ENCODE results near the gene ANKRD45. TPM values are rescaled to one million over a fixed set of nuclear protein-coding genes. Genes with fewer than 3 reads are reported as not detected.
A peak's percentile ranks its signal among the peaks of the same experiment; 100 is the strongest.
"Not testable (repeated sequence)": the region's sequence is repeated elsewhere in the genome, so short reads cannot be mapped to it uniquely, and the experiment has no call there.

ANKRD45 gene
- total RNA-seq, 1 experiment from 2014 or later: 0.08 TPM

GRCh38 chr1:173642450-173643139 is 27.1 kb downstream of the ANKRD45 start:
- not testable (repeated sequence) for DNase-seq (ENCODE audit: low spot score)

GRCh38 chr1:173639102-173639501 is 30.5 kb downstream of the ANKRD45 start:
- no peak for DNase-seq (ENCODE audit: low spot score)

GRCh38 chr1:173638043-173639021 is 31.3 kb downstream of the ANKRD45 start:
- DNase-seq (ENCODE audit: low spot score): no peak

- not testable (repeated sequence) for DNase-seq (ENCODE audit: low spot score)
These were observed 32.2 kb downstream of the ANKRD45 start for GRCh38 chr1:173637236-173638042.

- DNase-seq (ENCODE audit: low spot score): no peak
These were observed 34.5 kb downstream of the ANKRD45 start, which contains the start of gene TEX50 for GRCh38 chr1:173635116-173635515. Gene TEX50, plus strand, starts transcription at chr1:173635338. Its CDS starts 184 bp downstream, at chr1:173635522.

GRCh38 chr1:173628888-173629287 is 40.8 kb downstream of the ANKRD45 start:
- no peak for DNase-seq (ENCODE audit: low spot score)

GRCh38 chr1:173627269-173627668 is 42.4 kb downstream of the ANKRD45 start:
- no peak for DNase-seq (ENCODE audit: low spot score)

GRCh38 chr1:173616859-173617258 is 52.8 kb downstream of the ANKRD45 start:
- no peak for DNase-seq (ENCODE audit: low spot score)

- DNase-seq (ENCODE audit: low spot score): not testable (repeated sequence)
These were observed 56.6 kb downstream of the ANKRD45 start for GRCh38 chr1:173613086-173613485.

GRCh38 chr1:173608503-173609216 is 61.0 kb downstream of the ANKRD45 start:
- no peak for DNase-seq (ENCODE audit: low spot score)

- no peak for DNase-seq (ENCODE audit: low spot score)
These were observed 66.5 kb downstream of the ANKRD45 start, which contains the start of gene SLC9C2 for GRCh38 chr1:173603056-173603591. Gene SLC9C2, minus strand, starts transcription at chr1:173603072. Its CDS starts 1,296 bp downstream, at chr1:173601776.

GRCh38 chr1:173601588-173601987 is 68.1 kb downstream of the ANKRD45 start:
- DNase-seq (ENCODE audit: low spot score): no peak

GRCh38 chr1:173596097-173596825 is 73.4 kb downstream of the ANKRD45 start:
- DNase-seq (ENCODE audit: low spot score): no peak

- not testable (repeated sequence) for DNase-seq (ENCODE audit: low spot score)
These were observed 78.5 kb downstream of the ANKRD45 start for GRCh38 chr1:173591138-173591537.

- DNase-seq (ENCODE audit: low spot score): peak; percentile 26
These were observed 79.1 kb downstream of the ANKRD45 start for GRCh38 chr1:173590557-173590956.

- no peak for DNase-seq (ENCODE audit: low spot score)
These were observed 88.1 kb downstream of the ANKRD45 start for GRCh38 chr1:173581383-173582079.

- DNase-seq (ENCODE audit: low spot score): no peak
These were observed 89.0 kb downstream of the ANKRD45 start for GRCh38 chr1:173580658-173581057.

- no peak for DNase-seq (ENCODE audit: low spot score)
These were observed 89.6 kb downstream of the ANKRD45 start for GRCh38 chr1:173580071-173580470.

- no peak for DNase-seq (ENCODE audit: low spot score)
These were observed 96.1 kb downstream of the ANKRD45 start for GRCh38 chr1:173573596-173573995.
